Thymus (tissue), 11 donors: ENCODE results near the gene CENPF. TPM values are rescaled to one million over a fixed set of nuclear protein-coding genes. Genes with fewer than 3 reads are reported as not detected.
"Not testable (repeated sequence)": the region's sequence is repeated elsewhere in the genome, so short reads cannot be mapped to it uniquely, and the experiment has no call there.

Experiments used
- DNase-seq, 9 donors: peaks; one replicate each; pipeline ENCODE4 v3.0.0-alpha.2; 2013; ENCODE audit warnings: low spot score in 9 of 9, low read depth in 6 of 9, missing footprints in 1 of 9
- H3K27ac ChIP-seq, 2 donors: one replicate each; pipeline ENCODE4 v1.5.1; 2013; ENCODE audit warnings: control low read depth in 1 of 2, low read depth in 1 of 2, low read length in 1 of 2, mild to moderate bottlenecking in 1 of 2, moderate library complexity in 1 of 2
- H3K27me3 ChIP-seq, 2 donors: one replicate each; pipeline ENCODE4 v1.5.1; 2013; ENCODE audit warnings: low read length in 1 of 2; ENCODE audit not compliant: control insufficient read depth in 2 of 2, insufficient read depth in 1 of 2
- H3K36me3 ChIP-seq, 2 donors: one replicate each; pipeline ENCODE4 v1.5.1; 2013; ENCODE audit warnings: low read length in 1 of 2, mild to moderate bottlenecking in 1 of 2, moderate library complexity in 1 of 2; ENCODE audit not compliant: control insufficient read depth in 2 of 2, insufficient read depth in 2 of 2
- H3K4me1 ChIP-seq, 2 donors: one replicate each; pipeline ENCODE4 v1.5.1; 2013; ENCODE audit warnings: low read length in 2 of 2; ENCODE audit not compliant: control insufficient read depth in 2 of 2, insufficient read depth in 2 of 2
- H3K4me3 ChIP-seq, 2 donors: one replicate each; pipeline ENCODE4 v1.5.1; 2013; ENCODE audit warnings: low read length in 2 of 2, control low read depth in 1 of 2, mild to moderate bottlenecking in 1 of 2
- H3K9me3 ChIP-seq, 2 donors: one replicate each; pipeline ENCODE4 v1.5.1; 2013; ENCODE audit warnings: low read length in 1 of 2, mild to moderate bottlenecking in 1 of 2; ENCODE audit not compliant: control insufficient read depth in 2 of 2, insufficient read depth in 1 of 2
- WGBS: extraction: QIAGEN DNeasy Blood & Tissue Kit; methylation state at CpG from one replicate; pipeline ENCODE4 v1.1.7; 2013; 5-methylcytosine and 5-hydroxymethylcytosine counted together
- polyA plus RNA-seq: library from polyadenylated mRNA; stranded (reverse); fragments of 200-250 nt; gene quantifications from one replicate; pipeline ENCODE4 v1.2.3, GENCODE V29; 2013
- total RNA-seq: library from RNA; stranded (reverse); fragments of 120-200 nt; gene quantifications from one replicate; pipeline ENCODE4 v1.2.4, GENCODE V29; 2013
- donor health status: healthy.

Gene CENPF
- total and polyA plus RNA-seq, 2 donors: 8.0 to 85.8 TPM

GRCh38 chr1:214660190-214660589 lies 57.2 kb downstream of the CENPF start:
- no peak overlapping the region for H3K4me3 ChIP-seq
- 98% methylated on average over 2 of the region's 2 CpGs for WGBS
- no peaks in the 10 kb centered on the region for H3K27me3 ChIP-seq
- no peaks in the 10 kb centered on the region for H3K4me1 ChIP-seq
- peaks cover 58 to 97% of the 10 kb centered on the region in 2 donors for H3K36me3 ChIP-seq
- H3K9me3 ChIP-seq: no peaks in the 10 kb centered on the region
- DNase-seq: no peak
- no peak overlapping the region for H3K27ac ChIP-seq

GRCh38 chr1:214660900-214661299 lies 57.9 kb downstream of the CENPF start:
- H3K27me3 ChIP-seq: no peaks in the 10 kb centered on the region
- H3K27ac ChIP-seq: no peak overlapping the region
- H3K4me1 ChIP-seq: no peaks in the 10 kb centered on the region
- no peak for DNase-seq
- H3K4me3 ChIP-seq: no peak overlapping the region
- H3K36me3 ChIP-seq: peaks cover 57 to 97% of the 10 kb centered on the region in 2 donors
- no peaks in the 10 kb centered on the region for H3K9me3 ChIP-seq
- 97% methylated on average over 4 of the region's 4 CpGs for WGBS

GRCh38 chr1:214662223-214662785 lies 59.3 kb downstream of the CENPF start:
- no peak overlapping the region for H3K27ac ChIP-seq
- H3K4me3 ChIP-seq: no peak overlapping the region
- H3K36me3 ChIP-seq: peaks cover 49 to 98% of the 10 kb centered on the region in 2 donors
- no peaks in the 10 kb centered on the region for H3K4me1 ChIP-seq
- no peak for DNase-seq
- H3K9me3 ChIP-seq: no peaks in the 10 kb centered on the region
- H3K27me3 ChIP-seq: no peaks in the 10 kb centered on the region
- WGBS: 97% methylated on average over 3 of the region's 3 CpGs

GRCh38 chr1:214664651-214665433 lies 61.8 kb downstream of the CENPF start:
- no peak for DNase-seq
- no peaks in the 10 kb centered on the region for H3K9me3 ChIP-seq
- peaks cover 35 to 84% of the 10 kb centered on the region in 2 donors for H3K36me3 ChIP-seq
- H3K27ac ChIP-seq: no peak overlapping the region
- no peaks in the 10 kb centered on the region for H3K27me3 ChIP-seq
- no peak overlapping the region for H3K4me3 ChIP-seq
- 99% methylated on average over 8 of the region's 8 CpGs for WGBS
- H3K4me1 ChIP-seq: no peaks in the 10 kb centered on the region

GRCh38 chr1:214665606-214666110 lies 62.7 kb downstream of the CENPF start:
- Histone ChIP-seq H3K4me1 (no peaks in the 10 kb centered on the region), H3K27ac (no peak overlapping the region), H3K9me3 (no peaks in the 10 kb centered on the region), H3K4me3 (no peak overlapping the region), H3K36me3 (peaks cover 34 to 75% of the 10 kb centered on the region in 2 donors), H3K27me3 (no peaks in the 10 kb centered on the region)
- no peak for DNase-seq
- WGBS: 96% methylated on average over 4 of the region's 4 CpGs

GRCh38 chr1:214666674-214667073 lies 63.7 kb downstream of the CENPF start:
- H3K4me1 ChIP-seq: no peaks in the 10 kb centered on the region
- DNase-seq: no peak
- no peaks in the 10 kb centered on the region for H3K9me3 ChIP-seq
- peaks cover 26 to 65% of the 10 kb centered on the region in 2 donors for H3K36me3 ChIP-seq
- no peaks in the 10 kb centered on the region for H3K27me3 ChIP-seq
- WGBS: 97% methylated on average over 2 of the region's 2 CpGs
- H3K27ac ChIP-seq: no peak overlapping the region
- no peak overlapping the region for H3K4me3 ChIP-seq

GRCh38 chr1:214670098-214670497 lies 67.1 kb downstream of the CENPF start:
- WGBS: 93% methylated on average over 2 of the region's 2 CpGs
- H3K9me3 ChIP-seq: no peaks in the 10 kb centered on the region
- no peak for DNase-seq
- no peak overlapping the region for H3K27ac ChIP-seq
- no peaks in the 10 kb centered on the region for H3K27me3 ChIP-seq
- no peak overlapping the region for H3K4me3 ChIP-seq
- peaks cover 16 to 34% of the 10 kb centered on the region in 2 donors for H3K36me3 ChIP-seq
- H3K4me1 ChIP-seq: no peaks in the 10 kb centered on the region

GRCh38 chr1:214673029-214673428 lies 70.0 kb downstream of the CENPF start:
- not testable (repeated sequence) for H3K27ac ChIP-seq, DNase-seq, H3K4me1 ChIP-seq, H3K36me3 ChIP-seq, H3K9me3 ChIP-seq, H3K27me3 ChIP-seq, H3K4me3 ChIP-seq
- 91% methylated on average over 27 of the region's 29 CpGs for WGBS

GRCh38 chr1:214673576-214673975 lies 70.6 kb downstream of the CENPF start:
- WGBS: 95% methylated on average over 8 of the region's 8 CpGs
- H3K36me3 ChIP-seq: peaks cover 2 to 4% of the 10 kb centered on the region in 2 donors
- H3K27me3 ChIP-seq: no peaks in the 10 kb centered on the region
- no peak overlapping the region for H3K4me3 ChIP-seq
- no peaks in the 10 kb centered on the region for H3K9me3 ChIP-seq
- DNase-seq: no peak
- no peaks in the 10 kb centered on the region for H3K4me1 ChIP-seq
- H3K27ac ChIP-seq: no peak overlapping the region
